Stimulated activated CD8-positive, alpha-beta memory T cell treated with anti-CD3 and anti-CD28 coated beads, Interleukin-4, amount 100 ng/mL, for 4 hours (primary cell): ENCODE results near the gene FAM181A.

Source experiments
- DNase-seq, 2 donors: peaks; one replicate each; pipeline ENCODE4 v3.0.0-alpha.2; 2020; ENCODE audit warnings: low read depth in 2 of 2, low spot score in 1 of 2

The FAM181A gene

GRCh38 chr14:93947282-93947681 lies 20.1 kb downstream of the FAM181A start:
- DNase-seq = no peak

- no peak for DNase-seq
Observed at GRCh38 chr14:93949511-93950075, 22.4 kb downstream of the FAM181A start.

DNA sequence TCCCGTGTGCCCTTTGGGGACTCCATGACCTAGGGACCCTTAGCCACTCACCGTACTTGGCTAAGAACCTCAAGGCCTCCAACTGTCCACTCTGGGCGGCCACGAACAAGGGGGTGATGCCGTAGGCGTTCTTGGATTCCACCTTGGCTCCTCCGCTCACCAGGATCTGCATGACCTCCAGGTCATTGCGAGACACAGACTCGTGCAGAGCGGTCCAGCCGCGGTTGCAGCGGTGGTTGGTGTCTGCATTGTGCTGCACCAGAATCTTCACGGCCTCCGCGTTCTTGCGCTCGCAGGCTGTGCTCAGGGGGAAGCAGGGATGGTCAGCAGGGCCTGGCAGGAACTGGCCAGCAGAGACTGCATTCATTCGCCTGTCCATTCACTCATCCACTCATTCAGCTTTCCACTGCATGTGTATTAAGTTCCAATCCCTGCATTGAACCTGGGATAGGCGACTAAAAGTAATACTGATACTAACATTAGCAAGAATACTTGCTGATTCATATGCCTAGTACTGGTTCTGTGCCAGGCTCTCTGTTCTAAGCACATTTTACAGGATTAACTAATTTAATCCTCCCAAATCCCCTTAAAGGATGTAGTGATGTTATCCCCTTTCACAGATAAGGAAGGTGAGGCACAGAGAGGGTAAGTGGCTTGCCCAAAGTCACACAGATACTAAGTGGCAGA lies 23.9 kb downstream of the FAM181A start:
- DNase-seq = no peak

DNA sequence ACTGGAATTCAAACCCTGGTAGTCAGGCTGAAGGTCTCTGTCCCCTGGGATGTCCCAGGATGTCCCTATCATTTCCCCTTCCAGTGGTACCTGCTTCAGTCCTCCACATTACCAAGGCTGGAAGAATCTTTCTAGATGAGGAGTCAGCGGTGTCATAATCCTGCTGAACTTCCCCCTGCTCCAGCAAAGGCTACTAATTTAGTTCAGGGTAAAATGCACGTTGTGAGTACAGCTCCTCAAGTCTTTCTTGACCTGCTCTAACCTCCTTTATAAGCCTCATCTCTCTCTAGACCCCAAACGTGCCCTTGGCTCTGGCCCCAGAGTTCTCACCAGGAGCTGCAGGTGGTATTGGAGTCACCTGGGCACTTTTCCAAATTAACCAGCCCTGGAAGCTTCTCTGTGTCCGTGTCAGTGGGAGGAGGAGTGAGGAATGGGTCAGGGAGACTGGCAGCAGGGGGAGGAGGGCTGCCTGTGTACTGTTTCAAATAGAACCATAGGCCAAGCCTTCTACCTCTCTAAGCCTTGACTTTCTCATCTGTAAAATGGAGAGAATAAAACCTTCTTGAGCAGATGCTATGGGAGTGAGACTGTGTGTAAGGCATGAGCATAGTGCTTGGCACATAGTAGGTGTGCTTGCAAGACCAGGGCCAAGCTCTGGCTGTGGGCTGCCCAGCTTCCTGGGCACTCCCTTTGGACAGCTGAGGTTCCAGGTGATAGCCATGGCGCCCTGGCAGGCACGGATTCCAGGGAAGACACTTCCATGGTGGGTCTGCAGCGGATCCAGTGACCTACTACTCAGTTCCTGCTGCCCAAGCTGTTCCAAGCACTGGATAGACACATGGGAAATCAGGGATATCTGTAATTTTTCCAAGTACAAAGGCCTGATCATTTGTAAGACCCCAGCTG lies 24.7 kb downstream of the FAM181A start:
- no peak for DNase-seq

- DNase-seq = no peak
Observed at GRCh38 chr14:93952829-93953228, 25.7 kb downstream of the FAM181A start.

DNA sequence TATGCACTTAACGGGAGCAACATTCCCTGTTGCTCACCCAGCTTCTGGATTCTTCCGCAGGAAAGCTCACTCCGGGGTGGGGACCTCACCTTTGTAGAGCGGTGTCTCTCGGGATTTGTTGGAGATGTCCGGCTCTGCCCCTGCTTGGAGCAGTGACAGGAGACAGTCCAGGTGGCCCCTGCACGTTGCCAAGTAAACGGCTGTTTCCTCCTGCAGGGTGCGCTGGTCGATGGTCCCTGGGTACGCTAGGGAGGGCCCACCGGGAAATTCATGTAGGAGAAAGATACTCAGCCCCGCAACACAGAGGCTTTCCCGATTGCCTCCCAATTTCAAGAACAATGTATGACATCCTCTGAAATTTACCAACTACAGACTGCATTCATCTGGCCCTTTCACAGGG lies 26.1 kb downstream of the FAM181A start:
- DNase-seq = no peak

GRCh38 chr14:93953739-93954515 lies 26.8 kb downstream of the FAM181A start:
- no peak for DNase-seq

DNA sequence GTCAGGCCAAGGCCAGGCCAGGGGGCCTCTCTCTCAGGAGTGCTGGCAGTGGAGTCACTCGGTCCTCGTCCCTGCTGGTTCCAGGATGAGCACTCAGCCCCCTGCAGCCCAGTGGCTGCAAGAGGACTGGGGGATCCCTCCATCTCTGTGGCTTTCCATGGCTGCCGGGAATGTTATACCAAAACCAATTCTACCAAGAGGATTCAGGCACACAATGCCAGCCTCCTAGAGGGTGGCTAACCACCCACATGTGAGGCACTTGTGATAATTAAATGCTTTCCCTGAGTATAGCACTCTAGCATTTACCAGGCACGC lies 27.3 kb downstream of the FAM181A start:
- DNase-seq = no peak

- peak in 1 of 2 donors; percentile 17 for DNase-seq
Observed at GRCh38 chr14:93954900-93955849, 28.0 kb downstream of the FAM181A start.

- no peak for DNase-seq
Observed at GRCh38 chr14:93955850-93956481, 28.8 kb downstream of the FAM181A start.

GRCh38 chr14:93956514-93957332 lies 29.6 kb downstream of the FAM181A start:
- DNase-seq = no peak

DNA sequence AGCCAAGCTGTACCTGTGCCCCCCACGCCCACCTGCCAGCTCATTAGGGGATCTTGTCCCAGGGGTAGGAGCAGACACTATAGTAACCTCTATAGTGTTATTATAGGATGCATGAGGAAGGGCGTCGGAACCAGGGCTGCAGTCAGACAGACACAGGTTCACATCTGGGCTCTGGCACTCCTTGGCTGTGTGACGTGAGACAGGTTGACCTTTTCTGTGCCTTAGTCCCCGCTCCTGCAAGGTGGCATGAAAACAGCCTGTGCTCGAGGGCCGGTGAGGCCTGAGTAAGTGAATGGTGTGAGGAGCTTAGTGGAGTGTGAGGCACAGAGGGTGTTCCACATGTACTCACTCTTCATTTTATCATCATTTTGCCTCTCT lies 30.2 kb downstream of the FAM181A start:
- DNase-seq = no peak

DNA sequence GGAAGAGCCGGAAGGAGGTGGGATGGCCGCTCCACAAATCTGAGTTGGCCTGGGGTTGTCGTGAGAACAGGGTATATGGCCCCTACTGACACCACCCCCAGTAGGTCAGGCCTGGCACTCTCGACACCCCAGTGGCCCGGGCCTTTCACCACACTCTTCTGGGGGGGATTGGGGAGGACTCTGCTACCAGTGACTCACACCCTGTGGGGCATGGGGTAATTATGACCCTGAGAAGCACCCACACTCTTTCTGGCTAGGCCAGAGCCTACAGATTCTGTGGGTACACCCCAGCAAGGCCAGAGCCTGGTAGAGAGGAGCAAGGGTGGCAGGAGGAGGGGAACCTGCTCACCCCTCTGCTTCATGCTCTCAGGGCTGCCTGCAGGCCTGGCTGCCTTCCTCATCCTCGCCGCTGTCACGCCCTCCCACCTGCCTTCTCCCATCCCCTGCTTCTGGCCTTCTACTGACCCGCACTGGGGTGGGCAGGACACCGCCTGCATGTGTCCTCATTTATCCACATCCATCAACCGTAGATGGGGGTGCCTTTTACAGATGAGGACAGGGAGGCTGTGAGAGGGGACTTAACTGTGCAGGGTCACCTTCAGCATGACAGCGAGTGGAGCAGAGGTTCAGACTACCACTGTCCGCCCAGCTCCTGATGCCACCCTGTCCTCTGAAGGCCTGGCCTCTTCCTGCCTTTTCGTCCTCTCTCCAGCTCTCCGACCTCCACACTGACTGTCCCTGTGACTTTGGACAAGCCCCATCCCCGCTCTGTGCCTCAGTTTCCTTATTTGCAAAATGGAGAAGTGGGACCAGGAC lies 30.8 kb downstream of the FAM181A start:
- no peak for DNase-seq

GRCh38 chr14:93958567-93959238 lies 31.6 kb downstream of the FAM181A start:
- no peak for DNase-seq

DNA sequence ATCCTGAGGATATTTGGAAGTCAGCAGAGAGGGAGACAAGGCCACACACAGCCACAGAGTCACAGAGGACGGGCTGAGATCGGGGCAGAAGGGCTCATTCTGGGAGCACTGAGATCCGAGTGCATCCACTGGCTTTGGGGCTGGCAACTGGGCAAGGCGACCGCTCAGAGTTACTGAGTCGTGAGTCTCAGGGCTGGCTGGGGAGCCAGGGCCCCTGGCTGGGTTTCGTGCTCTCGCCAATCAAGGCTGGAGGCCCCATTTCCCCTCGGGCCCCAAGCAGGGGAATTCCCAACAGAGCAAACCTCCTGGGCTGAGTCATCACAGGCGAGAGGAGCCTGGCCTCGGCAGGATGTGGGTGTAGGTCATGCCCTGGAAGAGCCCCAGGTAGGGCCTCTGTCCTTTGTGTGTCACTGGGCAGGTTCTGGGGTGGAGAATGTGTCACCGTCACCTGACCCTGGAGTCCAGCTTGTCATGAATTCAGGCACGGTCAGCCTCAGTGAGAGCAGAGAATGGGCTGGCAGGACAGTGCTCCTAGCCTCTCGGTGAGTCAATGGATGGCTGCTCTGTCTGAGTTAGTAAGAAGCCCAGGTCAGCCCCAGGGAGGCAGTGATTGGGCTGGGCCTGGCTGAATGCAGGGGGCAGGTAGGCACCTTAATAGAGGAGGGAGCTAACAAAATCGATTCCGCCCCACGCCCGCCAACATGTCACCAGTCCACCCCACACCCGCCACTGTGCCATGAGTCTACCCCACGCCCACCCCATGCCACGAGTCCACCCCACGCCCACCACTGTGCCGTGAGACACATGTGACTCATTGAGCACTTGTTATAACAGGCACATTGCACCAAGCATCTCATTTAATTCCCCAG lies 32.3 kb downstream of the FAM181A start:
- peak; percentile 75 to 90 for DNase-seq

DNA sequence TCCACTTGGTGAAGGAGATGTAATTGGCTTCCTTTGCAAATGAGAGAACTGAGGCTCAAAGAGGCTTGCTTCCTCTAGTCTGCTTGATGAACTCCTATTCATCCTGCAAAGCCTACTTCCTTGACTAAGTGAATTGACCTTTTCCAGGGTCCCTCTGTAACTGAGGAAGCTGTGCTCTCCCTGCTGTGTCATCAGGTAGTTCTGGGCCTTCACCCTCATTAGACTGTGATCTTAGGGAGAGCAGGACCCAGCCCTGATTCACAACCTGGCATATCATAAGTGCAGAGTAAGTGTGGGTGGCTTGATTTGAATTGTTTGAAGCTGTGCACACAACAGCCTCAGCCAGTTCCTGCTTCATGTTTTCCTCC lies 32.9 kb downstream of the FAM181A start:
- no peak for DNase-seq
